K562 (cell line): Measurements from ENCODE around the gene OGDH. TPM values are rescaled to one million over a fixed set of nuclear protein-coding genes. Genes with fewer than 3 reads are reported as not detected.

Source experiments
- BRD4 ChIP-seq: fragments of 200-600 bp; sonication (generic); IDR thresholded peaks from 2 replicates; pipeline ENCODE4 v1.6.1; 2017; ENCODE audit warnings: inconsistent platforms
- CTCF ChIP-seq, 3 experiments: IDR thresholded peaks in 2 of 3; conservative IDR thresholded peaks in 1 of 3; 2 replicates each; pipeline ENCODE4 v1.5.1; 2011 to 2012; ENCODE audit warnings: low read length in 3 of 3, mild to moderate bottlenecking in 3 of 3, control low read depth in 2 of 3, improper control_type of control experiment in 1 of 3, inconsistent platforms in 1 of 3, low read depth in 1 of 3, mixed read lengths in 1 of 3, moderate library complexity in 1 of 3; ENCODE audit not compliant: insufficient read depth in 2 of 3
- ELF1 ChIP-seq: fragments of 200-800 bp; sonication (Bioruptor generic); IDR thresholded peaks from 2 replicates; pipeline ENCODE4 v1.6.1; 2016; ENCODE audit warnings: missing genetic modification characterization, missing compliant biosample characterization
- GABPB2 ChIP-seq: fragments of 250-450 bp; sonication (Bioruptor Pico); conservative IDR thresholded peaks from 2 replicates; pipeline ENCODE4 v1.5.1; 2021; ENCODE audit warnings: mild to moderate bottlenecking
- MEIS2 ChIP-seq: fragments of 450-650 bp; IDR thresholded peaks from 2 replicates; pipeline ENCODE4 v1.6.1; 2014; ENCODE audit warnings: mild to moderate bottlenecking; ENCODE audit not compliant: partially characterized antibody
- NBN ChIP-seq: fragments of 450-650 bp; IDR thresholded peaks from 2 replicates; pipeline ENCODE4 v1.6.1; 2016; ENCODE audit warnings: low read depth, mild to moderate bottlenecking
- PPARD ChIP-seq: fragments of 250-450 bp; sonication (Bioruptor Pico); IDR thresholded peaks from 2 replicates; pipeline ENCODE4 v1.8.0; 2022; ENCODE audit warnings: inconsistent platforms, mild to moderate bottlenecking, moderate library complexity
- PREB ChIP-seq: sonication (generic); formaldehyde crosslinking; IDR thresholded peaks from 2 replicates; pipeline ENCODE4 v1.8.1; 2023; ENCODE audit warnings: mild to moderate bottlenecking, missing genetic modification reagents
- SMAD1 ChIP-seq: fragments of 150-350 bp; IDR thresholded peaks from 2 replicates; pipeline ENCODE4 v1.6.1; 2014; ENCODE audit warnings: low read length, low read depth; ENCODE audit not compliant: partially characterized antibody
- ZBTB40 ChIP-seq, 2 experiments: fragments of 450-650 bp in 1 of 2; sonication (generic) in 1 of 2; formaldehyde crosslinking in 1 of 2; IDR thresholded peaks; 2 replicates each; pipeline versions ENCODE4 v1.7.1 to v1.9.0; 2016 to 2022; ENCODE audit warnings: inconsistent platforms in 1 of 2, mild to moderate bottlenecking in 1 of 2, missing genetic modification reagents in 1 of 2
- polyA plus RNA-seq, 8 experiments: library from polyadenylated mRNA; depleted of rRNA in 4 of 8; stranded (reverse) in 5 of 8; unstranded in 3 of 8; fragments of >200 nt; fragmentation: Nextera tagmentation in 2 of 8; fragmentation: Illumina TruSeq in 1 of 8; extraction: Ambion mirVana in 2 of 8; extraction: Trizol in 1 of 8; gene quantifications; 2 replicates each; pipeline versions ENCODE4 v1.2.1 to v1.2.3, GENCODE V29; 2011 to 2014; ENCODE audit warnings: inconsistent platforms in 1 of 8, missing spikeins in 1 of 8
- total RNA-seq, 7 experiments: library from RNA; depleted of rRNA in 6 of 7; stranded (reverse); fragments of >200 nt in 6 of 7; fragmentation: Illumina TruSeq in 2 of 7; extraction: Trizol in 2 of 7; gene quantifications; 2 replicates each; pipeline versions ENCODE4 v1.2.1 to v1.2.3, GENCODE V29; 2011 to 2021; ENCODE audit warnings: low replicate concordance in 1 of 7

The OGDH gene
- total and polyA plus RNA-seq, 9 of the 15 experiments (the other 6 are each of a cell fraction or from before 2014, with no cell fraction given) = 3.1 to 80.3 (median 23.5) TPM

GRCh38 chr7:44573464-44574286 is 32.8 kb upstream of the OGDH start, which contains the start of gene DDX56 (continued):
- TF ChIP-seq PREB (CRISPR knock-in tag) (no peak), BRD4 (peak; percentile 64; the same call in 1 of the 2 replicates), GABPB2 (CRISPR knock-in tag) (no peak), PPARD (CRISPR knock-in tag) (no peak), NBN (no peak), CTCF (IDR thresholded peaks at IDR 0.05 in 2 of 3, conservative IDR thresholded peaks at IDR 0.05 in 1 of 3; ENCODE audit: insufficient read depth in 2 of 3, low read depth in 1 of 3, low read length in 3 of 3) (0 out of 6 replicates have a peak, but pooled peaks of 1 of the 3 experiments have one; percentile 0), MEIS2 (peak; percentile 69), SMAD1 (peak; percentile 54), ZBTB40 (IDR thresholded peaks at IDR 0.05) (peak; percentile 96), ZBTB40 (CRISPR knock-in tag; IDR thresholded peaks at IDR 0.05) (no peak), ELF1 (tag) (peak; percentile 97)
